Umbilical cord (tissue), 2 donors: ENCODE results near the gene UBE2H. TPM values are rescaled to one million over a fixed set of nuclear protein-coding genes. Genes with fewer than 3 reads are reported as not detected.
"Not testable (repeated sequence)": the region's sequence is repeated elsewhere in the genome, so short reads cannot be mapped to it uniquely, and the experiment has no call there.

ENCODE experiments used
- DNase-seq: peaks from one replicate; pipeline ENCODE4 v3.0.0-alpha.2; 2015; ENCODE audit warnings: low spot score
- total RNA-seq: library from RNA; depleted of rRNA; stranded (reverse); fragments of >200 nt; gene quantifications from one replicate; pipeline ENCODE4 v1.2.3, GENCODE V29; 2014; ENCODE audit warnings: low replicate concordance; ENCODE audit not compliant: insufficient read depth

UBE2H gene
- total RNA-seq, 1 donor from 2014 or later, result 87.9 TPM

- no peak for DNase-seq
These were observed 108.6 kb downstream of the UBE2H start for GRCh38 chr7:129843978-129844840.

- no peak for DNase-seq
These were observed 109.3 kb downstream of the UBE2H start for GRCh38 chr7:129843365-129843898.

- no peak for DNase-seq
These were observed 111.3 kb downstream of the UBE2H start for GRCh38 chr7:129841465-129841864.

- DNase-seq, result no peak
These were observed 112.0 kb downstream of the UBE2H start for GRCh38 chr7:129840757-129841156.

GRCh38 chr7:129836983-129837382 lies 115.8 kb downstream of the UBE2H start:
- DNase-seq, result no peak

GRCh38 chr7:129835569-129835968 lies 117.2 kb downstream of the UBE2H start:
- DNase-seq, result no peak

GRCh38 chr7:129833353-129833752 lies 119.4 kb downstream of the UBE2H start:
- DNase-seq, result not testable (repeated sequence)

- DNase-seq, result no peak
These were observed 120.0 kb downstream of the UBE2H start for GRCh38 chr7:129832701-129833227.

- DNase-seq, result no peak
These were observed 120.5 kb downstream of the UBE2H start for GRCh38 chr7:129832282-129832681.

- peak; percentile 82 for DNase-seq
These were observed 121.2 kb downstream of the UBE2H start for GRCh38 chr7:129831424-129832058.

GRCh38 chr7:129830949-129831348 lies 121.8 kb downstream of the UBE2H start:
- no peak for DNase-seq

GRCh38 chr7:129829737-129830631 lies 122.8 kb downstream of the UBE2H start:
- peak; percentile 68 for DNase-seq

- no peak for DNase-seq
These were observed 123.6 kb downstream of the UBE2H start for GRCh38 chr7:129828989-129829736.

- no peak for DNase-seq
These were observed 124.5 kb downstream of the UBE2H start for GRCh38 chr7:129828078-129828762.

GRCh38 chr7:129827467-129827990 lies 125.2 kb downstream of the UBE2H start:
- DNase-seq, result no peak

- not testable (repeated sequence) for DNase-seq
These were observed 125.9 kb downstream of the UBE2H start for GRCh38 chr7:129826895-129827294.

GRCh38 chr7:129825209-129825970 lies 127.4 kb downstream of the UBE2H start:
- peak; percentile 82 for DNase-seq

- peak; percentile 34 for DNase-seq
These were observed 128.2 kb downstream of the UBE2H start for GRCh38 chr7:129824291-129825208.
